Head of caudate nucleus (tissue), 42 donors: ENCODE measurements around the gene NRN1.
A peak's percentile ranks its signal among the peaks of the same experiment; 100 is the strongest.

Experiments
- DNase-seq, 42 donors: peaks; one replicate each; pipeline versions ENCODE4 v3.0.0 to v3.0.0-alpha.2; 2020 to 2021; ENCODE audit warnings: mixed read lengths in 7 of 42
- intact Hi-C: fragments of 100-400 bp; cut with DNase I; formaldehyde crosslinking; loops from one replicate; pipeline ENCODE4 v1.15.0; 2022

Gene NRN1

GRCh38 chr6:6003621-6004366, 2.9 kb downstream of the NRN1 start:
- intact Hi-C loops: no loop called here
- DNase-seq: peak in 1 of 42 donors; percentile 17

GRCh38 chr6:6002848-6003620, 3.7 kb downstream of the NRN1 start:
- intact Hi-C loops: no loop called here
- no peak for DNase-seq

GRCh38 chr6:6002005-6002847, 4.5 kb downstream of the NRN1 start:
- no peak for DNase-seq
- intact Hi-C loops: no loop called here

GRCh38 chr6:6001443-6001842, 5.3 kb downstream of the NRN1 start:
- DNase-seq: no peak
- intact Hi-C loops: no loop called here

GRCh38 chr6:5999688-6000608, 6.8 kb downstream of the NRN1 start:
- DNase-seq: no peak
- intact Hi-C loops: no loop called here

GRCh38 chr6:5998711-5999687, 7.7 kb downstream of the NRN1 start:
- peak in 1 of 42 donors; percentile 47 for DNase-seq
- intact Hi-C loops: no loop called here

- no peak for DNase-seq
- intact Hi-C loops: no loop called here
Observed at GRCh38 chr6:5998236-5998635, 8.5 kb downstream of the NRN1 start.

- intact Hi-C loops: no loop called here
- DNase-seq: no peak
Observed at GRCh38 chr6:5997420-5997987, 9.2 kb downstream of the NRN1 start.

- intact Hi-C loops: no loop called here
- no peak for DNase-seq
Observed at GRCh38 chr6:5996714-5997419, 9.9 kb downstream of the NRN1 start.

- peak in 2 of 42 donors; percentile 49 to 54 for DNase-seq
- intact Hi-C loops: no loop called here
Observed at GRCh38 chr6:5995949-5996713, 10.6 kb downstream of the NRN1 start.

GRCh38 chr6:5995658-5995948, 11.1 kb downstream of the NRN1 start:
- intact Hi-C loops: no loop called here
- DNase-seq: no peak

GRCh38 chr6:5994999-5995657, 11.6 kb downstream of the NRN1 start:
- intact Hi-C loops: no loop called here
- DNase-seq: no peak

GRCh38 chr6:5994234-5994998, 12.3 kb downstream of the NRN1 start:
- no peak for DNase-seq
- intact Hi-C loops: no loop called here

GRCh38 chr6:5992551-5993225, 14.0 kb downstream of the NRN1 start:
- intact Hi-C loops: no loop called here
- DNase-seq: no peak
